Erythroblast (primary cell): ENCODE results near the gene PTH1R.

Experiments used
- GATA1 ChIP-seq: IDR thresholded peaks from 2 replicates; pipeline ENCODE4 v1.6.1; 2011; ENCODE audit warnings: low read depth, mild to moderate bottlenecking, control low read depth, low read length, moderate library complexity
- POLR2A ChIP-seq: IDR thresholded peaks from 2 replicates; pipeline ENCODE4 v1.6.1; 2011; ENCODE audit warnings: mild to moderate bottlenecking, low read length

DNA sequence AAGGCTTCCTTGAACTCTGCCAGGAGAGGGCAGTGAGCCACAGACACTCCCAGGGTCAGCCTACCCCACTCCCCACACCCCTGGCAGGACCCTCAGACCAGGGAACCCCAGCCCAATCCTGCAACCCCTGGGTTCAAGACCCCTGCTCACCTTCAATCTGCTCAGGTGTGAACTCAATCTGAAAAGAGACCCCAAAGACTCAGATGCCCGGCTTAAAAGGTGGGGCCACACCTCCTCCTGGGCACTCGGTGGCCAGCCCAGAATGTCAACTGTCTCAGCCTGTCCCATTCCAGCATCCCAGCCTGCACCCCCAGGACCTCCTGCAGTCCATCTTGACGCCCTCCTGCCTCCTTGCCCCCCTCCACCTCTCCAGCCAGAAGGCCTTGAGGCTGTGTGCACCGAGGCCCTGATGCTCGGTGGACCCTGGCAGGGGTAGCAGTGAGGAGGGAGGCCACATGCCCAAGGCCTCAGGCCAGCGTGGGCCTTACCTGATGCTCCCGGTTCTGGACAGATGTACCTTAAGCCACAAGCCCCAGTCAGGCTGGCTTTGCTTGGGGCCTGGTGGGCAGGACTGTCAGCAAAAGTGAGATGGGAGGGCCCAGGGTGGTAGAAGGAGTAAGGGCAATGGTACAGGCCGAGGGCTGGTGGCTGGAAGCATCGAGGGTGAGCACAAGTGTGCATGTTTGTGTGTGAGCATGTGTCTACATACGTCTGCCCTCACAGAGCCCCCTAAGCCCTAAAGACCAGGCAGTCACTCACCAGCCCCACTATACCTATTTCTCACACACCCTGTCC lies 16.5 kb upstream of the PTH1R start:
- TF ChIP-seq POLR2A = no peak
- no peak for TF ChIP-seq GATA1
